SU-DHL-6 (cell line): ENCODE results near the gene KDELR3.

Source experiments
- EZH2phosphoT487 ChIP-seq: fragments of 200-600 bp; sonication (generic), shearing (Covaris generic); conservative IDR thresholded peaks from 2 replicates; pipeline ENCODE4 v1.6.1; 2018; ENCODE audit warnings: mild to moderate bottlenecking, antibody characterized with exemption, low read length, moderate library complexity, mixed read lengths
- TF ChIP-seq, protein P1 (sequence below): fragments of 200-600 bp; sonication (generic); IDR thresholded peaks from one replicate; pipeline ENCODE4 v1.5.1; 2017; ENCODE audit warnings: antibody characterized with exemption, mild to moderate bottlenecking, low read length, moderate library complexity; ENCODE audit not compliant: insufficient read depth, poor library complexity, severe bottlenecking

DNA sequence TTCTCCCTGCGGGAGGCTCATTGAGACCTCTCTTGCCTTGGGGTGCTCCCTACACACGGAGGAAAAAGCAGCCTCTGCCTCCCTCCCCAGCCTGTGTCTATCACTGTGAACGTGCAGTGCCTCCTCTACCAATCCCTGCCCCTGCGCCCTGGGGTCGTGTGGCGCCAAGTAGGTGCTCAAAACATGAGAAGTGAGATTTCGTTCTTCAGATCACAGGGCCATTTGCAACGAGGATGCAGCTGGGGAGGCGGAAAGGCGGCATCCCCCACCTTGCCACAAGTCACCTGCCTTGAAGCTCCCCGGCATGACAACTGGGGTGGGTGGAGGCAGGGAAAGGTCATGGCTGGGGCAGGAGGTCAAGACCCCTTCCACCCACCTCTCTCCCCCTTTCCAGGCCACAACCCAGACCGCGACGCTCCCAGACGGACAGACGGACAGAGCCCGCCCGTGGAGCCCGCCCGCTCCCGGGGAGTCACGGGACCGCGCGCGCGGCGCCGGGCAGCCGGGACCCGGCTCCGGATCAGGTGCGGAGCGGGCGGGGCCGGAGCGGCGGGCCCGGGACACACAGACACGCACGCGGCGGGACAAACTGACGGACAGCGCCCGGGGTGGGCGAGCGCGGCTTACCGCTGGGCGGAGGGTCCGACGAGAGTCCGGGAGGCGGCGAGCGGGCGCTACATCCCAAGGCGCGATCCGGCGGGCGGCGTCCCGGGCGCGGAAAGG is 13.4 kb upstream of the KDELR3 start:
- TF ChIP-seq, protein P1, sequence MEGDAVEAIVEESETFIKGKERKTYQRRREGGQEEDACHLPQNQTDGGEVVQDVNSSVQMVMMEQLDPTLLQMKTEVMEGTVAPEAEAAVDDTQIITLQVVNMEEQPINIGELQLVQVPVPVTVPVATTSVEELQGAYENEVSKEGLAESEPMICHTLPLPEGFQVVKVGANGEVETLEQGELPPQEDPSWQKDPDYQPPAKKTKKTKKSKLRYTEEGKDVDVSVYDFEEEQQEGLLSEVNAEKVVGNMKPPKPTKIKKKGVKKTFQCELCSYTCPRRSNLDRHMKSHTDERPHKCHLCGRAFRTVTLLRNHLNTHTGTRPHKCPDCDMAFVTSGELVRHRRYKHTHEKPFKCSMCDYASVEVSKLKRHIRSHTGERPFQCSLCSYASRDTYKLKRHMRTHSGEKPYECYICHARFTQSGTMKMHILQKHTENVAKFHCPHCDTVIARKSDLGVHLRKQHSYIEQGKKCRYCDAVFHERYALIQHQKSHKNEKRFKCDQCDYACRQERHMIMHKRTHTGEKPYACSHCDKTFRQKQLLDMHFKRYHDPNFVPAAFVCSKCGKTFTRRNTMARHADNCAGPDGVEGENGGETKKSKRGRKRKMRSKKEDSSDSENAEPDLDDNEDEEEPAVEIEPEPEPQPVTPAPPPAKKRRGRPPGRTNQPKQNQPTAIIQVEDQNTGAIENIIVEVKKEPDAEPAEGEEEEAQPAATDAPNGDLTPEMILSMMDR, result no peak
- no peak for TF ChIP-seq EZH2phosphoT487
